ENCODE data around the gene KCNH2. TPM values are rescaled to one million over a fixed set of nuclear protein-coding genes. Genes with fewer than 3 reads are reported as not detected.

KCNH2 gene
- polyA plus RNA-seq, 1 of the 3 experiments (the other 2 are of a cell fraction): 2.2 TPM

GRCh38 chr7:150945853-150946420 is 32.2 kb downstream of the KCNH2 start:
- H3K27ac ChIP-seq (ENCODE audit: low read depth in 2 of 2, low read length in 1 of 2): peak overlapping the region in 1 of 2 experiments; percentile 99; a peak in 2 of 4 replicates
- peak; percentile 97 for DNase-seq
- WGBS (ENCODE audit: low lambda C conversion rate): 42% methylated on average over 16 of the region's 17 CpGs
- POLR2A ChIA-PET: interaction anchor here (0.6 to 2.6 kb wide), 10 partner anchors 8 to 158 kb away, joined by 3 to 14 read pairs (median 6); no protein-coding TSS in a partner anchor
- H3K9ac ChIP-seq: no peak overlapping the region
- H3K9me3 ChIP-seq: no peaks in the 10 kb centered on the region
- H4K20me1 ChIP-seq (ENCODE audit: insufficient read depth): no peaks in the 10 kb centered on the region
- no peaks in the 10 kb centered on the region for H3K79me2 ChIP-seq (ENCODE audit: insufficient read depth)
- H3K9me2 ChIP-seq: no peaks in the 10 kb centered on the region
- H3K4me3 ChIP-seq (ENCODE audit: low read depth in 2 of 2, low read length in 1 of 2): no peak overlapping the region
- H2AFZ ChIP-seq (ENCODE audit: low read depth): no peak overlapping the region
- H3F3A ChIP-seq (replicated peaks; ENCODE audit: insufficient read depth): no peaks in the 10 kb centered on the region
- no peaks in the 10 kb centered on the region for H3K36me3 ChIP-seq (replicated peaks in 1 of 2; ENCODE audit: control insufficient read depth in 1 of 2, insufficient read depth in 2 of 2, low read length in 1 of 2)
- H3K4me1 ChIP-seq (ENCODE audit: control insufficient read depth in 1 of 2, insufficient read depth in 2 of 2, low read depth in 1 of 2, low read length in 1 of 2): peaks cover 0 to 93% of the 10 kb centered on the region in 2 experiments; a peak in 2 of 4 replicates
- CTCF ChIA-PET: interaction anchor here (0.5 to 6.6 kb wide), 20 partner anchors 9 to 167 kb away, joined by 3 to 84 read pairs (median 8); partner anchors contain the start of gene NOS3
- 0 out of 2 replicates have a peak, but pooled peaks cover 1% of the 10 kb centered on the region for H3K27me3 ChIP-seq (ENCODE audit: insufficient read depth)
- no peak overlapping the region for H3K4me2 ChIP-seq
- no peak for TF ChIP-seq MEF2A (IDR thresholded peaks at IDR 0.05; ENCODE audit: borderline replicate concordance, low read depth)
- TF ChIP-seq SMC3 (IDR thresholded peaks at IDR 0.05; ENCODE audit: low read depth, low read length): peak; percentile 19; the same call in 1 of the 2 replicates
- TF ChIP-seq, protein P1, sequence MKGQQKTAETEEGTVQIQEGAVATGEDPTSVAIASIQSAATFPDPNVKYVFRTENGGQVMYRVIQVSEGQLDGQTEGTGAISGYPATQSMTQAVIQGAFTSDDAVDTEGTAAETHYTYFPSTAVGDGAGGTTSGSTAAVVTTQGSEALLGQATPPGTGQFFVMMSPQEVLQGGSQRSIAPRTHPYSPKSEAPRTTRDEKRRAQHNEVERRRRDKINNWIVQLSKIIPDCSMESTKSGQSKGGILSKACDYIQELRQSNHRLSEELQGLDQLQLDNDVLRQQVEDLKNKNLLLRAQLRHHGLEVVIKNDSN (IDR thresholded peaks at IDR 0.05; ENCODE audit: borderline replicate concordance, low read depth): no peak
- TF ChIP-seq, protein P2, sequence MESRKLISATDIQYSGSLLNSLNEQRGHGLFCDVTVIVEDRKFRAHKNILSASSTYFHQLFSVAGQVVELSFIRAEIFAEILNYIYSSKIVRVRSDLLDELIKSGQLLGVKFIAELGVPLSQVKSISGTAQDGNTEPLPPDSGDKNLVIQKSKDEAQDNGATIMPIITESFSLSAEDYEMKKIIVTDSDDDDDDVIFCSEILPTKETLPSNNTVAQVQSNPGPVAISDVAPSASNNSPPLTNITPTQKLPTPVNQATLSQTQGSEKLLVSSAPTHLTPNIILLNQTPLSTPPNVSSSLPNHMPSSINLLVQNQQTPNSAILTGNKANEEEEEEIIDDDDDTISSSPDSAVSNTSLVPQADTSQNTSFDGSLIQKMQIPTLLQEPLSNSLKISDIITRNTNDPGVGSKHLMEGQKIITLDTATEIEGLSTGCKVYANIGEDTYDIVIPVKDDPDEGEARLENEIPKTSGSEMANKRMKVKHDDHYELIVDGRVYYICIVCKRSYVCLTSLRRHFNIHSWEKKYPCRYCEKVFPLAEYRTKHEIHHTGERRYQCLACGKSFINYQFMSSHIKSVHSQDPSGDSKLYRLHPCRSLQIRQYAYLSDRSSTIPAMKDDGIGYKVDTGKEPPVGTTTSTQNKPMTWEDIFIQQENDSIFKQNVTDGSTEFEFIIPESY (IDR thresholded peaks at IDR 0.05; ENCODE audit: borderline replicate concordance, low read depth): no peak
- no peak for TF ChIP-seq NFIC (IDR thresholded peaks at IDR 0.05; ENCODE audit: borderline replicate concordance)
- TF ChIP-seq NRF1 (IDR thresholded peaks at IDR 0.05; ENCODE audit: low read depth, low read length): no peak
- peak in 1 of 2 experiments; percentile 85; a peak in 2 of 4 replicates for TF ChIP-seq EP300 (IDR thresholded peaks at IDR 0.05; ENCODE audit: borderline replicate concordance in 1 of 2, low read depth in 1 of 2, low read length in 1 of 2)
- peak; percentile 85 for TF ChIP-seq RCOR1 (IDR thresholded peaks at IDR 0.05; ENCODE audit: low read length)
- TF ChIP-seq SIN3A (IDR thresholded peaks at IDR 0.05; ENCODE audit: borderline replicate concordance, low read depth, low read length): no peak
- TF ChIP-seq RXRA (IDR thresholded peaks at IDR 0.05; ENCODE audit: borderline replicate concordance, low read depth): no peak
- no peak for TF ChIP-seq GABPA (IDR thresholded peaks at IDR 0.05; ENCODE audit: low read depth)
- peak; percentile 98 for TF ChIP-seq MXI1 (IDR thresholded peaks at IDR 0.05; ENCODE audit: low read depth, low read length)
- peak; percentile 38 for TF ChIP-seq RAD21 (IDR thresholded peaks at IDR 0.05; ENCODE audit: low read length)
- no peak for TF ChIP-seq USF2 (IDR thresholded peaks at IDR 0.05; ENCODE audit: borderline replicate concordance, low read depth, low read length)
- TF ChIP-seq GATA2 (CRISPR knock-in tag; IDR thresholded peaks at IDR 0.05): peak; percentile 49; the same call in 1 of the 2 replicates
- no peak for TF ChIP-seq TAF1 (IDR thresholded peaks at IDR 0.05; ENCODE audit: borderline replicate concordance, low read depth, low read length)
- TF ChIP-seq FOXM1 (IDR thresholded peaks at IDR 0.05; ENCODE audit: low read depth): no peak
- TF ChIP-seq, protein P3, sequence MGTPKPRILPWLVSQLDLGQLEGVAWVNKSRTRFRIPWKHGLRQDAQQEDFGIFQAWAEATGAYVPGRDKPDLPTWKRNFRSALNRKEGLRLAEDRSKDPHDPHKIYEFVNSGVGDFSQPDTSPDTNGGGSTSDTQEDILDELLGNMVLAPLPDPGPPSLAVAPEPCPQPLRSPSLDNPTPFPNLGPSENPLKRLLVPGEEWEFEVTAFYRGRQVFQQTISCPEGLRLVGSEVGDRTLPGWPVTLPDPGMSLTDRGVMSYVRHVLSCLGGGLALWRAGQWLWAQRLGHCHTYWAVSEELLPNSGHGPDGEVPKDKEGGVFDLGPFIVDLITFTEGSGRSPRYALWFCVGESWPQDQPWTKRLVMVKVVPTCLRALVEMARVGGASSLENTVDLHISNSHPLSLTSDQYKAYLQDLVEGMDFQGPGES (IDR thresholded peaks at IDR 0.05; ENCODE audit: low read depth, low read length): no peak
- TF ChIP-seq, protein P4, sequence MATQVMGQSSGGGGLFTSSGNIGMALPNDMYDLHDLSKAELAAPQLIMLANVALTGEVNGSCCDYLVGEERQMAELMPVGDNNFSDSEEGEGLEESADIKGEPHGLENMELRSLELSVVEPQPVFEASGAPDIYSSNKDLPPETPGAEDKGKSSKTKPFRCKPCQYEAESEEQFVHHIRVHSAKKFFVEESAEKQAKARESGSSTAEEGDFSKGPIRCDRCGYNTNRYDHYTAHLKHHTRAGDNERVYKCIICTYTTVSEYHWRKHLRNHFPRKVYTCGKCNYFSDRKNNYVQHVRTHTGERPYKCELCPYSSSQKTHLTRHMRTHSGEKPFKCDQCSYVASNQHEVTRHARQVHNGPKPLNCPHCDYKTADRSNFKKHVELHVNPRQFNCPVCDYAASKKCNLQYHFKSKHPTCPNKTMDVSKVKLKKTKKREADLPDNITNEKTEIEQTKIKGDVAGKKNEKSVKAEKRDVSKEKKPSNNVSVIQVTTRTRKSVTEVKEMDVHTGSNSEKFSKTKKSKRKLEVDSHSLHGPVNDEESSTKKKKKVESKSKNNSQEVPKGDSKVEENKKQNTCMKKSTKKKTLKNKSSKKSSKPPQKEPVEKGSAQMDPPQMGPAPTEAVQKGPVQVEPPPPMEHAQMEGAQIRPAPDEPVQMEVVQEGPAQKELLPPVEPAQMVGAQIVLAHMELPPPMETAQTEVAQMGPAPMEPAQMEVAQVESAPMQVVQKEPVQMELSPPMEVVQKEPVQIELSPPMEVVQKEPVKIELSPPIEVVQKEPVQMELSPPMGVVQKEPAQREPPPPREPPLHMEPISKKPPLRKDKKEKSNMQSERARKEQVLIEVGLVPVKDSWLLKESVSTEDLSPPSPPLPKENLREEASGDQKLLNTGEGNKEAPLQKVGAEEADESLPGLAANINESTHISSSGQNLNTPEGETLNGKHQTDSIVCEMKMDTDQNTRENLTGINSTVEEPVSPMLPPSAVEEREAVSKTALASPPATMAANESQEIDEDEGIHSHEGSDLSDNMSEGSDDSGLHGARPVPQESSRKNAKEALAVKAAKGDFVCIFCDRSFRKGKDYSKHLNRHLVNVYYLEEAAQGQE (IDR thresholded peaks at IDR 0.05; ENCODE audit: low read depth, low read length): no peak
- no peak for TF ChIP-seq JUND (IDR thresholded peaks at IDR 0.05)
- peak; percentile 35; the same call in 1 of the 2 replicates for TF ChIP-seq RFX5 (IDR thresholded peaks at IDR 0.05; ENCODE audit: low read length)
- TF ChIP-seq POLR2AphosphoS5 (IDR thresholded peaks at IDR 0.05; ENCODE audit: low read depth, low read length): no peak
- peak; percentile 83 for TF ChIP-seq CHD2 (IDR thresholded peaks at IDR 0.05; ENCODE audit: low read length, partially characterized antibody)
- TF ChIP-seq YY1 (IDR thresholded peaks at IDR 0.05; ENCODE audit: low read depth): no peak
- TF ChIP-seq ELF1 (IDR thresholded peaks at IDR 0.05): no peak
